ENCODE data around the gene FBXO4. TPM values are rescaled to one million over a fixed set of nuclear protein-coding genes. Genes with fewer than 3 reads are reported as not detected.

FBXO4 gene
- total RNA-seq, 4 donors from 2014 or later = 6.6 to 11.3 (median 8.8) TPM

GRCh38 chr5:41962491-41962890 lies 37.4 kb downstream of the FBXO4 start:
- TF ChIP-seq POLR2A (IDR thresholded peaks at IDR 0.05) = no peak
- no peak for TF ChIP-seq CTCF (IDR thresholded peaks at IDR 0.05)
- intact Hi-C loops (cut with DNase I; ENCODE audit: low total_unique reads) = no loop called here
- DNase-seq (ENCODE audit: low spot score in 2 of 2) = no peak
- H3K4me3 ChIP-seq (ENCODE audit: low read depth, poor library complexity, severe bottlenecking) = no peak overlapping the region
- WGBS, 2 donors = 87 to 92% methylated on average over 3 of the region's 3 CpGs

- H3K4me3 ChIP-seq (ENCODE audit: low read depth, poor library complexity, severe bottlenecking) = no peak overlapping the region
- 83 to 86% methylated on average over 6 of the region's 6 CpGs for WGBS, 2 donors
- DNase-seq (ENCODE audit: low spot score in 2 of 2) = no peak
- intact Hi-C loops (cut with DNase I; ENCODE audit: low total_unique reads) = no loop called here
- no peak for TF ChIP-seq CTCF (IDR thresholded peaks at IDR 0.05)
- no peak for TF ChIP-seq POLR2A (IDR thresholded peaks at IDR 0.05)
These were observed 41.5 kb downstream of the FBXO4 start for GRCh38 chr5:41966401-41967105.

GRCh38 chr5:41967401-41967800 lies 42.3 kb downstream of the FBXO4 start:
- no peak overlapping the region for H3K4me3 ChIP-seq (ENCODE audit: low read depth, poor library complexity, severe bottlenecking)
- 75 to 87% methylated on average over 3 of the region's 3 CpGs for WGBS, 2 donors
- DNase-seq (ENCODE audit: low spot score in 2 of 2) = no peak
- TF ChIP-seq POLR2A (IDR thresholded peaks at IDR 0.05) (no peak), CTCF (IDR thresholded peaks at IDR 0.05) (no peak)
- intact Hi-C loops (cut with DNase I; ENCODE audit: low total_unique reads) = no loop called here

- no peak overlapping the region for H3K4me3 ChIP-seq (ENCODE audit: low read depth, poor library complexity, severe bottlenecking)
- intact Hi-C loops (cut with DNase I; ENCODE audit: low total_unique reads) = no loop called here
- TF ChIP-seq CTCF (IDR thresholded peaks at IDR 0.05) = no peak
- TF ChIP-seq POLR2A (IDR thresholded peaks at IDR 0.05) = no peak
- 89 to 93% methylated on average over 22 of the region's 22 CpGs for WGBS, 2 donors
- DNase-seq (ENCODE audit: low spot score in 2 of 2) = no peak
These were observed 43.2 kb downstream of the FBXO4 start for GRCh38 chr5:41968153-41968723.

- no peak for TF ChIP-seq POLR2A (IDR thresholded peaks at IDR 0.05)
- no peak for TF ChIP-seq CTCF (IDR thresholded peaks at IDR 0.05)
- WGBS, 2 donors = 88 to 95% methylated on average over 3 of the region's 3 CpGs
- DNase-seq (ENCODE audit: low spot score in 2 of 2) = no peak
- intact Hi-C loops (cut with DNase I; ENCODE audit: low total_unique reads) = no loop called here
- H3K4me3 ChIP-seq (ENCODE audit: low read depth, poor library complexity, severe bottlenecking) = no peak overlapping the region
These were observed 48.0 kb downstream of the FBXO4 start for GRCh38 chr5:41973087-41973486.
